H1 (cell line): ENCODE measurements around the gene RILPL2. TPM values are rescaled to one million over a fixed set of nuclear protein-coding genes. Genes with fewer than 3 reads are reported as not detected.

Experiments used
- BACH1 ChIP-seq: IDR thresholded peaks from 2 replicates; pipeline ENCODE4 v1.6.1; 2012; ENCODE audit warnings: low read length, improper control_type of control experiment
- CBX5 ChIP-seq: fragments of 300-800, 300-1000 bp; sonication (generic); IDR thresholded peaks from 2 replicates; pipeline ENCODE4 v1.7.1; 2016; ENCODE audit warnings: antibody characterized with exemption, low read length, low read depth
- CBX8 ChIP-seq: fragments of 300-800, 300-1000 bp; sonication (generic); IDR thresholded peaks from 2 replicates; pipeline ENCODE4 v1.7.1; 2016; ENCODE audit warnings: low read depth, low read length, borderline replicate concordance
- CTBP2 ChIP-seq: IDR thresholded peaks from 2 replicates; pipeline ENCODE4 v1.7.0; 2011; ENCODE audit warnings: borderline replicate concordance, mild to moderate bottlenecking, moderate library complexity, mixed read lengths, low read length; ENCODE audit not compliant: insufficient read depth, insufficient read length
- E2F6 ChIP-seq: IDR thresholded peaks from 2 replicates; pipeline ENCODE4 v1.6.1; 2012; ENCODE audit warnings: inconsistent platforms
- GABPA ChIP-seq: IDR thresholded peaks from 2 replicates; pipeline ENCODE4 v1.6.1; 2011; ENCODE audit warnings: mild to moderate bottlenecking, low read length, moderate library complexity, borderline replicate concordance; ENCODE audit not compliant: insufficient read depth
- ZNF274 ChIP-seq: IDR thresholded peaks from 2 replicates; pipeline ENCODE4 v1.7.0; 2012; ENCODE audit warnings: low read length, borderline replicate concordance; ENCODE audit errors: extremely low read depth
- polyA plus RNA-seq, 7 experiments: library from polyadenylated mRNA; depleted of rRNA in 3 of 7; stranded (reverse) in 5 of 7; unstranded in 2 of 7; fragments of >200 nt in 5 of 7; fragments of 200-250 nt in 2 of 7; gene quantifications; 1 replicate in 5 of 7; 2 replicates in 1 of 7; 4 replicates in 1 of 7; pipeline versions ENCODE4 v1.2.1 to v1.2.3, GENCODE V29; 2011 to 2013; ENCODE audit warnings: missing spikeins in 2 of 7, mixed read lengths in 2 of 7
- total RNA-seq: library from RNA; stranded (reverse); fragmentation: NEBNext Ultra II Directional; extraction: Animal tissue kit (Norgen Biotek cat#: 25700); gene quantifications from 2 replicates; pipeline ENCODE4 v1.2.1, GENCODE V29; 2021

RILPL2 gene
- total and polyA plus RNA-seq, 2 of the 8 experiments (the other 6 are each of a cell fraction or from before 2014, with no cell fraction given): 0.77 to 1.4 TPM

- no peak for TF ChIP-seq CTBP2
- TF ChIP-seq BACH1: no peak
- no peak for TF ChIP-seq E2F6
- no peak for TF ChIP-seq ZNF274
- no peak for TF ChIP-seq CBX8
- TF ChIP-seq GABPA: no peak
- no peak for TF ChIP-seq CBX5
These were observed 9.8 kb upstream of the RILPL2 start (continued) for GRCh38 chr12:123446333-123446713.
